ENCODE measurements around the gene ABHD8. TPM values are rescaled to one million over a fixed set of nuclear protein-coding genes. Genes with fewer than 3 reads are reported as not detected.

ABHD8 gene
- total RNA-seq, 1 experiment from 2014 or later: 5.2 TPM

GRCh38 chr19:17303167-17303939, at the start of gene ABHD8 (continued):
- TF ChIP-seq, protein P1, sequence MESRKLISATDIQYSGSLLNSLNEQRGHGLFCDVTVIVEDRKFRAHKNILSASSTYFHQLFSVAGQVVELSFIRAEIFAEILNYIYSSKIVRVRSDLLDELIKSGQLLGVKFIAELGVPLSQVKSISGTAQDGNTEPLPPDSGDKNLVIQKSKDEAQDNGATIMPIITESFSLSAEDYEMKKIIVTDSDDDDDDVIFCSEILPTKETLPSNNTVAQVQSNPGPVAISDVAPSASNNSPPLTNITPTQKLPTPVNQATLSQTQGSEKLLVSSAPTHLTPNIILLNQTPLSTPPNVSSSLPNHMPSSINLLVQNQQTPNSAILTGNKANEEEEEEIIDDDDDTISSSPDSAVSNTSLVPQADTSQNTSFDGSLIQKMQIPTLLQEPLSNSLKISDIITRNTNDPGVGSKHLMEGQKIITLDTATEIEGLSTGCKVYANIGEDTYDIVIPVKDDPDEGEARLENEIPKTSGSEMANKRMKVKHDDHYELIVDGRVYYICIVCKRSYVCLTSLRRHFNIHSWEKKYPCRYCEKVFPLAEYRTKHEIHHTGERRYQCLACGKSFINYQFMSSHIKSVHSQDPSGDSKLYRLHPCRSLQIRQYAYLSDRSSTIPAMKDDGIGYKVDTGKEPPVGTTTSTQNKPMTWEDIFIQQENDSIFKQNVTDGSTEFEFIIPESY (IDR thresholded peaks at IDR 0.05; ENCODE audit: extremely low read depth, insufficient replicate concordance, low read length): no peak
- TF ChIP-seq ATF3 (IDR thresholded peaks at IDR 0.05): no peak

DNA sequence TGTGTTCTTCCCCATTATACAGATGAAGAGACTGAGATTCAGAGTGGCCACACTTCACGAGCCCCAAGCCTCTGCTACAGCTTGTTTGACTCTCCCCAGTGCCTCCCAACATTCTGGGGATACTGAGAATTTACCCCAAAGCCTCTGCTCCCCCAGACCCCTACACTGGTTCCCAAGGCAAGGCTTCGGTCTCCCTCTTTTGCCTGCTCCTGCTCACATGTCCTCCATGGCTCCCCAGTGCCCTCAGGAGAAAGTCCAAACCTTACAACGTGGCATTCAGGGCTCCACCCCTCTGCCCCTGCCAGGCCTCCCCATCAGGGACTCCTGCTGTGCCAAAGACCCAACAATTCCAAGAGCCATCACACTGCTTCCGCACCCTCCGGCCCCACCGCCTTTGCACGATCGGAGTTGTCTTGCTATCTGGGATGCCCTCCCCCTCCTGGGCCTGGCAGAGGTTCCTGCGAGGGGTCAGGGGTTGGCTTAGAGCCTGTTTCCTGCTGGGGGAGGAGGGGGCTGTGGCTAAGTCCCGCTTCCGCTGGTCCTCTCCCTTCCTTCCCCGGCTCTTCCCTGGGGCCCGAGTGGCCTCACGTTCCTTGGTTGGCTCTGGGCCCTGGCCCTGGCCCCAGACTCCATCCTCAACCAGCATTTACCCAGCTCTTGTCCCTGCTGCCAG, 49.5 kb upstream of the ABHD8 start:
- POLR2A ChIA-PET: no interaction called here
- no peak for ATAC-seq

More for the DNA sequence above, 49.5 kb upstream of the ABHD8 start:
- Histone ChIP-seq H3K27me3 (ENCODE audit: insufficient read depth, low read length) (no peaks in the 10 kb centered on the region), H3K9me3 (ENCODE audit: control insufficient read depth in 1 of 2, insufficient read depth in 1 of 2, low read depth in 1 of 2, low read length in 2 of 2) (no peaks in the 10 kb centered on the region), H3K9ac (ENCODE audit: low read length) (no peak overlapping the region), H3K4me3 (replicated peaks in 1 of 2; ENCODE audit: low read depth in 1 of 2, low read length in 2 of 2) (no peak overlapping the region), H2AFZ (ENCODE audit: low read depth, low read length, poor library complexity, severe bottlenecking) (no peak overlapping the region), H3K4me2 (ENCODE audit: low read length) (no peak overlapping the region), H3K4me1 (ENCODE audit: control insufficient read depth in 1 of 2, insufficient read depth in 2 of 2, low read length in 2 of 2) (peaks cover 10 to 12% of the 10 kb centered on the region in 2 experiments; a peak in 3 of 4 replicates), H3K9me2 (ENCODE audit: insufficient read depth) (no peaks in the 10 kb centered on the region), H3K79me2 (ENCODE audit: insufficient read depth, low read length) (no peaks in the 10 kb centered on the region), H3K27ac (ENCODE audit: low read depth, low read length) (no peak overlapping the region), H4K20me1 (ENCODE audit: insufficient read depth) (no peaks in the 10 kb centered on the region), H3K36me3 (ENCODE audit: control insufficient read depth in 1 of 2, insufficient read depth in 2 of 2, low read length in 2 of 2) (no peaks in the 10 kb centered on the region)
- ChIA-PET RAD21 (ENCODE audit: low non-redundant PET in 1 of 2, low total read pairs in 2 of 2, uncharacterized antibody in 2 of 2, unreplicated experiment in 2 of 2) (interaction anchor here in 1 of 2 experiments (0.6 kb wide), 1 partner anchor 785 kb away, joined by 3 read pairs; no protein-coding TSS in a partner anchor), CTCF (no interaction called here)
- intact Hi-C loops (cut with micrococcal nuclease): no loop called here
- TF ChIP-seq JUND (IDR thresholded peaks at IDR 0.05) (no peak), ELF1 (IDR thresholded peaks at IDR 0.05; ENCODE audit: borderline replicate concordance, low read depth) (no peak), CEBPB (IDR thresholded peaks at IDR 0.05; ENCODE audit: low read depth) (no peak), FOSL1 (IDR thresholded peaks at IDR 0.05; ENCODE audit: low read depth) (no peak), SP1 (IDR thresholded peaks at IDR 0.05; ENCODE audit: low read depth) (no peak), POLR2AphosphoS5 (IDR thresholded peaks at IDR 0.05; ENCODE audit: low read depth, low read length) (no peak), EZH2 (IDR thresholded peaks at IDR 0.05) (no peak), EZH2phosphoT487 (IDR thresholded peaks at IDR 0.05; ENCODE audit: borderline replicate concordance) (no peak), RAD21 (IDR thresholded peaks at IDR 0.05; ENCODE audit: low read depth) (no peak), SRF (IDR thresholded peaks at IDR 0.05; ENCODE audit: low read depth) (no peak)
- TF ChIP-seq, protein P2, sequence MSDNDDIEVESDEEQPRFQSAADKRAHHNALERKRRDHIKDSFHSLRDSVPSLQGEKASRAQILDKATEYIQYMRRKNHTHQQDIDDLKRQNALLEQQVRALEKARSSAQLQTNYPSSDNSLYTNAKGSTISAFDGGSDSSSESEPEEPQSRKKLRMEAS (IDR thresholded peaks at IDR 0.05): no peak
- DNase-seq (ENCODE audit: low read depth, low spot score): no peak
- BruUV-seq (replicated peaks): no TSS peak

Data from HCT116 (cell line).